GM21529 (cell line): ENCODE data around the gene BDKRB2.
"Not testable (repeated sequence)": the region's sequence is repeated elsewhere in the genome, so short reads cannot be mapped to it uniquely, and the experiment has no call there.

ENCODE experiments used
- ATAC-seq: cut with Tn5 transposase; IDR thresholded peaks from one replicate; pipeline ENCODE4 v1.9.1; 2021; ENCODE audit not compliant: unreplicated experiment

The BDKRB2 gene

DNA sequence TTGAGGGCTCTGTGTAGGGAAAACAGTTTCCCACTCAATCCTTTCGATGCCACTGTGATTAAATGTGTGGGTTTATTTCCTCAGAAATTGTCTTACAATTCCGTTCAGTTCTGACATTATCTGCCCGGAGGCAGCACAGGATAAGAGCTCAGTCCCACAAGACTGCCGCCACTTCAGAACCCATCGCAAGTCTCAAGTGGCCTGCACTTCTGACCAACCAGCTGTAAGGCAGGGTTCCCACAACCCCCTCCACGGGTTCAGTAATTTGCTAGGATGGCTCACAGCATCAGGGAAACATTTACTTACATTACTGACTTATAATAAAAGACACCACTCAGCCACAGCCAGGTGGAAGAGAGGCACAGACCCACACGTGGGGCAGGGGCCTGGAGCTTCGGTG is 17.2 kb downstream of the BDKRB2 start:
- no peak for ATAC-seq

GRCh38 chr14:96224480-96225096 is 19.9 kb downstream of the BDKRB2 start:
- ATAC-seq = no peak

GRCh38 chr14:96225213-96225612 is 20.6 kb downstream of the BDKRB2 start:
- ATAC-seq = no peak

GRCh38 chr14:96225745-96226151 is 21.1 kb downstream of the BDKRB2 start:
- ATAC-seq = no peak

- ATAC-seq = no peak
Measured at GRCh38 chr14:96227428-96227827, 22.8 kb downstream of the BDKRB2 start.

DNA sequence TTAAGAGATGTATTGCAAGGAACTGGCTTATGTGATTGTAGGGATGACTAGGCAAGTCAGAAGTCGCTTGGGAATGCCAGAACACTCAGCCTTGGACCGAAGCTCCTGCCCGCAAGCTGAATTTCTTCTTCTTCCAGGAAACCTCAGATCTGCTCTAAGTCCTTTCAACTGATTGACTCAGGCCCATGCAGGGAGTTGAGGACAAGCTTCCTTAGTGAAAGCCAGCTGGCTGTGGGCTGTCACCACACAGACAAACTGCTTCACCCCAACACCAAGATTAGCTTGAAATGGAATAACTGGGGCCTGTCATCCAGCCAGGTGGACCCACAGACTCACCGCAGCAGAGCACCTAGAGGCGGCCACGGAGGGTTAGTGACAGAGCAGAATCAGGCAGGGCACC is 24.7 kb downstream of the BDKRB2 start:
- no peak for ATAC-seq

DNA sequence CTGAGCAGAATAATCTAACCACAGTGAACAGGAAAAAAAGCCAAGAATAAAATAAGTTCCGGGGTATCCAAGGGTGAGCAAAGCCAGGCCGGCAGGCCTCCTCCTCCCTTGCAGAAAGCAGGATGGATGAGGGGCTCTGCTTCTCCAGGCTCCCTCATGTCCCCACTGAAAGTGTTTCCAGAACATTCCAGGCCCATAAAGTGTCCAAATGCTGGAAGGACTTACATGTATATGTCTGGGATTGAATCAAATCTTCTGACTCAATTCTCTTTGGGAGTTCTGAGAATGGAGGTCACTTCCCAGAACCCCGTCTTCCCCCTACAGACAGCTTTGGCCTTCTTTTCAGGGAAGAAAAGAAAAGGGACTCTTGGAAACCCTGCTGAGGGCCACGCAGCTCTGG is 26.4 kb downstream of the BDKRB2 start:
- no peak for ATAC-seq

GRCh38 chr14:96231526-96232130 is 27.0 kb downstream of the BDKRB2 start:
- ATAC-seq = no peak

- no peak for ATAC-seq
Measured at GRCh38 chr14:96232506-96232905, 27.9 kb downstream of the BDKRB2 start.

GRCh38 chr14:96233661-96234060 is 29.0 kb downstream of the BDKRB2 start:
- ATAC-seq = no peak

GRCh38 chr14:96235426-96235825 is 30.8 kb downstream of the BDKRB2 start:
- no peak for ATAC-seq

DNA sequence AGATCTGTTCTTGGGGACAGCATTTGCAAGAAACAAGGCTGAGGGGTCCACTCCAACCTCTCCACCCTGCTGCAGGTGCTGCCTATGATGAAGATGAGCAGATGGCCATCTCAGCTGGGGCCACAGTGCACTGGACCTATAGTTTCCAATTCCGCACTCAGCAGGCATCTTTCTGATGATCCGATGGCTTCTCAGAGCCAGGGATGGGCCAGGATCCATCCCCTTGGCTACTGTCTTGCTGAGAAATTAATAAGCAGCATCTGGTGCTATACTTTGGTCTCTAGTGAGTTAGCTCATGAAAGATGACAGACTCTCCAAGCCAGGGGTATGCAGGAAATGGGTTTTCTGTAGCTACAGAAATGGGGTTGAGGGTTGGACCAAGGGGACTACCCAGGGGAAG is 33.0 kb downstream of the BDKRB2 start:
- no peak for ATAC-seq

GRCh38 chr14:96238676-96239265 is 34.1 kb downstream of the BDKRB2 start:
- ATAC-seq = no peak

DNA sequence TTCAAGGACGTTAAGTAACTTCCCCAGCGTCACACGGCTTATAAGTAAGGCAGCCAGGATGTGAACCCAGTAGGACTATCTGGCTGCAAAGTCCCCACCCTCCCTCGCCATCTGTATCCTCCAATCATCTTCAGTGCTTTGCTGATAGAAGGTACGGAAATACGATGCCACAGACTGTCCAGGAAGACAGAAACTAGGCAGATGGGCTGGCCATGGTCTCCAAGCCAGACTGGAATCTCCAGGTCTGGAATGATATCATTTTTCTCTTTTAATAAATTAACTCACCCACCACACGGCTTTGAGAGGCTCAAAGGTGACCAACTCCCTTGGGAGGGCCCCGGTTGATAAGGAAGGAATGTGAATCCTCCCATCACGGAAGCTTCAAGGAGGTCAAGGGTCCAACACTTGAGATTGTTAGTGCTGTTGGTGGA is 35.1 kb downstream of the BDKRB2 start:
- ATAC-seq = no peak

DNA sequence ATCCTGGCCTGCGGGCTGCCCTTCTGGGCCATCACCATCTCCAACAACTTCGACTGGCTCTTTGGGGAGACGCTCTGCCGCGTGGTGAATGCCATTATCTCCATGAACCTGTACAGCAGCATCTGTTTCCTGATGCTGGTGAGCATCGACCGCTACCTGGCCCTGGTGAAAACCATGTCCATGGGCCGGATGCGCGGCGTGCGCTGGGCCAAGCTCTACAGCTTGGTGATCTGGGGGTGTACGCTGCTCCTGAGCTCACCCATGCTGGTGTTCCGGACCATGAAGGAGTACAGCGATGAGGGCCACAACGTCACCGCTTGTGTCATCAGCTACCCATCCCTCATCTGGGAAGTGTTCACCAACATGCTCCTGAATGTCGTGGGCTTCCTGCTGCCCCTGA is 36.0 kb downstream of the BDKRB2 start:
- no peak for ATAC-seq

- ATAC-seq = no peak
Measured at GRCh38 chr14:96242126-96242525, 37.5 kb downstream of the BDKRB2 start.

DNA sequence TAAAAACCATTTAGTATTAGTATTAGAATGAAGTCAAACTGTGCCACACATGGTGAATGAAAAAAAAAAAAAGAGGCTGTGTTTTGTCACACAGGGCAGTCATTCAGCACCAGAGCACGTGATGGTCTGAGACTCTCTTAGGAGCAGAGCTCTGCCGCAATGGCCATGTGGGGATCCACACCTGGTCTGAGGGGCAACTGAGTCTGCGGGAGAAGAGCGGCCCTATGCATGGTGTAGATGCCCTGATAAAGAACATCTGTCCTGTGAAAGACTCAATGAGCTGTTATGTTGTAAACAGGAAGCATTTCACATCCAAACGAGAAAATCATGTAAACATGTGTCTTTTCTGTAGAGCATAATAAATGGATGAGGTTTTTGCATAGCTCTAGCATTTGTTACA is 39.1 kb downstream of the BDKRB2 start:
- no peak for ATAC-seq

DNA sequence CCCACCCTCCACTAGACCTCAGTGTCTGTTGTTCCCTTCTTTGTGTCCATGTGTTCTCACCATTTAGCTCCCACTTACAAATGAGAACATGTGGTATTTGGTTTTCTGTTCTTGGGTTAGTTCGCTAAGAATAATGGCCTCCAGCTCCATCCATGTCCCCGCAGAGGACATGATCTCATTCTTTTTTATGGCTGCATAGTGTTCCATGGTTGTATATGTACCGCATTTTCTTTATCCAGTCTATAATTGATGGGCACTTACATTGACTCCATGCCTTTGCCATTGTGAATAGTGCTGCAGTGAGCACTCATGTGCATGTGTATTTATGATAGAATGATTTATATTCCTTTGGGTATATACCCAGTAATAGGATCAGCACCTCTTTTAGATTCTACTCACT is 40.4 kb downstream of the BDKRB2 start:
- ATAC-seq = not testable (repeated sequence)

- ATAC-seq = no peak
Measured at GRCh38 chr14:96245710-96246538, 41.3 kb downstream of the BDKRB2 start.

- no peak for ATAC-seq
Measured at GRCh38 chr14:96246539-96246847, 41.9 kb downstream of the BDKRB2 start.

- ATAC-seq = no peak
Measured at GRCh38 chr14:96247031-96247430, 42.4 kb downstream of the BDKRB2 start.

DNA sequence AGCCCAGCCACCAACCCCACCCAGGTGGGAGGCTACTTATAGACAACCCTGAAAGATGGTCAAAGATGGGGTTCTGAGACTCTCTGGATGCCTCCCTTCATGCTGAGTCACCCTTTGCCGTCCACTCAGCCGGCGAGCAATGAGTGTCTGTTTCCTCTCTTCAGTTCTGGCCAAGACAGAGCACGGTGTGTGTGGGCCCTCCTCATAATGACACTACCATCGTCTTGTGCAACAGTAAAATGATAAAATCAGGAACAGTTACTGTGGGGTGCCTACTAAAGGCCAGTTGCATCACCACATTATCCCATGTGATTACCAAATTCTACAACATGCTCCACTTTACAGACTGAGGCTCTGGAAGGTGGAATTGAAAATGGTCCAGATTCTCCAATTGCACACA is 44.4 kb downstream of the BDKRB2 start:
- no peak for ATAC-seq
